Measurements from ENCODE around the gene DOP1A.

- TF ChIP-seq YY1 (IDR thresholded peaks at IDR 0.05; ENCODE audit: insufficient read depth, insufficient read length) = no peak
- no peak for TF ChIP-seq ZNF274 (IDR thresholded peaks at IDR 0.05; ENCODE audit: low read depth, low read length)
Observed at GRCh38 chr6:83114164-83114563, 46.7 kb downstream of the DOP1A start.
